GM13976 (cell line): ENCODE results near the gene STEAP3.

Experiments used
- DNase-seq: peaks from one replicate; pipeline ENCODE4 v3.0.0; 2012; ENCODE audit warnings: low spot score
- CTCF ChIP-seq: IDR thresholded peaks from 2 replicates; pipeline ENCODE4 v1.5.1; 2012; ENCODE audit warnings: borderline replicate concordance, mild to moderate bottlenecking; ENCODE audit not compliant: insufficient read depth; ENCODE audit errors: extremely low read depth, missing control alignments, control extremely low read depth
- in situ Hi-C: fragments of 300-500 bp; cut with MboI; formaldehyde crosslinking; loops from one replicate; pipeline ENCODE4 v1.12.0; 2022; ENCODE audit warnings: low sequenced_read_pairs, mixed read lengths, inconsistent platforms; ENCODE audit not compliant: unreplicated experiment

STEAP3 gene

GRCh38 chr2:119228964-119229363, 5.3 kb downstream of the STEAP3 start:
- TF ChIP-seq CTCF, result no peak
- in situ Hi-C loops, result no loop called here
- DNase-seq, result no peak

- in situ Hi-C loops, result no loop called here
- no peak for DNase-seq
- no peak for TF ChIP-seq CTCF
These were observed 6.1 kb downstream of the STEAP3 start for GRCh38 chr2:119229716-119230115.

- no peak for DNase-seq
- in situ Hi-C loops, result no loop called here
- TF ChIP-seq CTCF, result no peak
These were observed 6.9 kb downstream of the STEAP3 start for GRCh38 chr2:119230219-119231185.

- in situ Hi-C loops, result no loop called here
- DNase-seq, result peak; percentile 71
- TF ChIP-seq CTCF, result no peak
These were observed 8.5 kb downstream of the STEAP3 start for GRCh38 chr2:119231975-119232665.

GRCh38 chr2:119232666-119232993, 9.0 kb downstream of the STEAP3 start:
- no peak for TF ChIP-seq CTCF
- in situ Hi-C loops, result no loop called here

GRCh38 chr2:119233326-119234020, 9.8 kb downstream of the STEAP3 start:
- no peak for TF ChIP-seq CTCF
- in situ Hi-C loops, result no loop called here
- peak; percentile 67 for DNase-seq

More at GRCh38 chr2:119232666-119232993, 9.0 kb downstream of the STEAP3 start:
- no peak for DNase-seq
